ENCODE results near the gene CADM4.

DNA sequence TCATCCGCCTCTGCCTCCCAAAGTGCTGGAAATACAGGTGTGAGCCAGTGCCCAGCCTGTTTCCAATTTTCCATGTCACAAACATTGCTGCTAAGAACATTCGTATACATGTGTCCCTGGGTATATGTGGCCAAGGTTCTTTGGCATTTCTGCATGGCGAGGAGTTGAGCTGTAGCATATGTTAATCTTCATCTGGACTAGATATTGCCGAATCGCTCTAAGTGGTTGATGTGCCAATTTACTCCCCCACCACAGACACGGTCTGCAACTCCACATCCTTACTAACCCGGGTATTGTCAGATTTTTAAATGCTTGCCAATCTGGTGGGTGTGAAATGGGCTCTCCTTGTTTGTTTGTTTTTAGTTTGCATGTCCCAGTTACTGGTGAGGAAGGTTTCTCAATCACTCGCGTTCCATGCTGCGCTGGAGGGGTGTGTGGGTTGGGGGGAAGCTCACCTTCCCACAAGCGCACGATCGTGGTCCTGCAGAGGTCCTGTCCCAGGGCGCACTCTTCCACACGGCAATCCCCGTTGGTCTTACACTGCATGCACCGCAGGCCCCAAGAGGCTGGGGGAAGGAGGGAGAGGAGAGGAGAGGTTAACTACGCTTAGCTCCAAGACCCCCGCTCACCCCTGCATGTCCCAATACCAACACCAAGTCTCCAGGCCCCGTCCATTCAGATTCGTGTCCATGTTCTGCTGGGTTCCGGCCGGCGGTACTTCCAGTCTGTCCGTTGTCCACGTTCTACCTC is 27.7 kb upstream of the CADM4 start:
- TF ChIP-seq MYBL2 (IDR thresholded peaks at IDR 0.05; ENCODE audit: low read depth) (no peak), MYBL2 (CRISPR knock-in tag; IDR thresholded peaks at IDR 0.05; ENCODE audit: borderline replicate concordance) (no peak), TBP (optimal IDR thresholded peaks at IDR 0.05; ENCODE audit: low read depth, low read length) (no peak), JUNB (CRISPR knock-in tag; conservative IDR thresholded peaks at IDR 0.05) (no peak)
- TF ChIP-seq, protein P1, sequence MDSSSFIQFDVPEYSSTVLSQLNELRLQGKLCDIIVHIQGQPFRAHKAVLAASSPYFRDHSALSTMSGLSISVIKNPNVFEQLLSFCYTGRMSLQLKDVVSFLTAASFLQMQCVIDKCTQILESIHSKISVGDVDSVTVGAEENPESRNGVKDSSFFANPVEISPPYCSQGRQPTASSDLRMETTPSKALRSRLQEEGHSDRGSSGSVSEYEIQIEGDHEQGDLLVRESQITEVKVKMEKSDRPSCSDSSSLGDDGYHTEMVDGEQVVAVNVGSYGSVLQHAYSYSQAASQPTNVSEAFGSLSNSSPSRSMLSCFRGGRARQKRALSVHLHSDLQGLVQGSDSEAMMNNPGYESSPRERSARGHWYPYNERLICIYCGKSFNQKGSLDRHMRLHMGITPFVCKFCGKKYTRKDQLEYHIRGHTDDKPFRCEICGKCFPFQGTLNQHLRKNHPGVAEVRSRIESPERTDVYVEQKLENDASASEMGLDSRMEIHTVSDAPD (CRISPR knock-in tag; IDR thresholded peaks at IDR 0.05) = no peak
